Measurements from ENCODE around the gene BDKRB2.

The BDKRB2 gene

DNA sequence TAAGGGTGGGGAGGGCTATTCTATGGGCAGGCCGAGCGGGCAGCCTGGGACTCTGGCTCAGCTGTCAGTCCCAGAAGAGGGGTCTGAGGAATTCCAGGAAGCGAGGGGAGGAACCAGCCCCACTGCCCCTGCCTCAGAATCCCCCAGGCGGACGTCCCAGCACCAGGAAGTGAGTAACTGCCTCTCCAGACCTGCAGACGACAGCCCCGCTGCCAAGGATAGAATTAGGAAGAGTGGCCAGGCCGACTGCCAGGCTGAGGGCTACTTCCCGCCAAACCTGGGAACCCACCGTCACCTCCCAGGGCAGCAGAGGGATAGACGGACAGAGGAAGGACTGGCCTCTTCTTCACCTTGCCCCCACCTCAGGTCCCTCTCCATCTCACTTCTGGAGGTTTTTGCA lies 6.7 kb upstream of the BDKRB2 start:
- DNase-seq (ENCODE audit: low spot score) = no peak

DNA sequence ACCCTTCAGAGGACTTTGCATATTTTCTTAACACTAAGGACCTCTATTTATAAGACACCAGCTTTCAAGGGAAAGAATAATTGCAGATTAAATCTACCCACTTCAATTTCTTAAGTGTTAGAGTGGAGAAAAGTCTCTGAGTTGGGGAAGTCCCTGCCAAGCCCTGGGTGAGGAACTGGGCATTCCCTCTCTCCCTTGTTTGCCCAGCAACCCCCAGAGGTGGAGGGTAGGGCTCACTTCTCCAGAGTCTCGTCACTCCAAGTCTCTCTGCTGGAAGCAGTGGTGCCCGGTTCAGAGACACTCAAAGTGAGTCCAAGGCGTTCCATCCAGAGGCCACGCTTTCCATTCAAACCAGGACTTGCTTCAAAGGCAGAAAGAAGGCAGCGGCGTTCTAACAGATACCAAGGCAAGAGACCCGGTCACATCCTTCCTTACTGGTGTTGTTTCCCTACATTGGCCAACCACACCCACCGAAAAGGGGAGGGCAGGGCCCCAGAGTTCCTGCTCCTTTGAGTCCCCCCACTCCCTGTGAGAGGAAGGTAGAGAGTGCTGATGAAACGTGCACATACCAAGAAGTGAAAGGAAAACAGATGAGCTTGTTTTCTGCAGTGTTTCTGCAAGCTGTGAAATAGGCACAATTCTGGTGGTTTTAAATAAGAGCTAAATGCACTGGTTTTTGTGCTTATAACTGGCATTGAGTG lies 6.1 kb upstream of the BDKRB2 start:
- DNase-seq (ENCODE audit: low spot score) = no peak

DNA sequence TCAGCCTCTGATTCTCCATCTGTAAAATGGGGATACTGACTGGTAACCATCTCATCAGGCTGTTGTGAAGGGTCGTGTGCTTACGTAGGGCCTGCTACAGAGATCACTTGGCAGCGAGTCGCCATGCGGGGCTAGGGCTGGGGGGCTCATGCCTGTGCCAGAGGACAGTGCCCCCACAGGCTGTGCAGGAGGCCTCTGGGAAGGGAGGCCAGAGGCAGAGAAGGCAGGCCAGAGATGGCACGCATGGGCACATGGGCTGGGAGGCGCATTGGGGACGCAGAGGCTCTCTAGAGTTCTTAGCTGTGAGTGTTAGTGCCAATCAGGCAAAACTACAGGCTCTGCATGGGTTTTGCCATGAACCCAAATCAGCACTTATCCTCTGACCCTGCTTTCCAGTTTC lies 3.5 kb upstream of the BDKRB2 start:
- no peak for DNase-seq (ENCODE audit: low spot score)

DNA sequence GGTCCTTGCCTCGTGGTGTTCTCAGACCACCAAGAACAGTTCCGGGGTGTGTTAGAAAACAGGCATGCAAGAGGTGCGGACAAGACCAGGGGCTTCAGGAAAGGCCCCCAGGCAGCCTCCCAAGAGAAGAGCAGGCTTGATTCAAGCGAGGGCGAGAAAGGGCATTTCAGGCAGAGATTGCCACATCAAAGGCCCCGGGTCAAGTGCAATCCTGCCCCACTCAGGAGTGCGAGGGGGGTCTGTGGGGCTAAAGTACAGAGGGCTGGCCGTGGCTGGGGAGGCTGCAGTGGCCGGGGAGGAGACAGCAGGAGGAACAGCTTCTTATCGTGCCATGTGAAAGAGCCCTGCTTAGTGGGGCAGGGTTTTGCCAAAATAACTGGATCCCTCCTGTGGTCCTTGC lies 2.7 kb upstream of the BDKRB2 start:
- DNase-seq (ENCODE audit: low spot score) = no peak

DNA sequence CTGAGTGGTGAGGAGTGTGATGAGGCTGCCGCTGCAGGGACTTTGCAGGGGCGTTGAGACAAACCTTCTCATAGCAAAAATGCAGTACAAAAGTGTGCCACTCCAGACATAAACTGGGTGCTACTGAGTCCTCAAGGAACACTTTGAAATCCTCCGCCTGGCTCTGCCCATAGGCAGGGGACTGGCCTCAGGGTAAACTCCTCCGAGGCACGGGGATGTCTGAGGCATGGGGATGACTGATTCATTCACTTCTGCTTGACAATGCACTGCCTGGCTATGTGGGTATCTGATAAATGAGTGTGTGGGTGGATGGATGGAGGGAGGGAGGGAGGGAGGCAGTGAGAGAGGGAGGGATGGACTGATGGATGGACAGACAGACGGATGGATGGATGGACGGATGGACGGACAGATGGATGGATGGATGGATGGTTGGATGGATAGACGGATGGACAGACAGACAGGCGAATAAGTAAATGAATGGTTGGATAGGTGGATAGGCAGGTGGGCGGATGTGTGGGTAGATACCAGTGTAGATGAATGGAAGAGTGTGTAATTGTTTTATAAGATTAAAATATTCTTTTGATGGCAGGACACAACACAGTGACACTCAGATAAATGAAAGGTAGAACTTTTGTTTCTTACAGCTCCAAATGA lies 2.1 kb upstream of the BDKRB2 start:
- DNase-seq (ENCODE audit: low spot score) = no peak

DNA sequence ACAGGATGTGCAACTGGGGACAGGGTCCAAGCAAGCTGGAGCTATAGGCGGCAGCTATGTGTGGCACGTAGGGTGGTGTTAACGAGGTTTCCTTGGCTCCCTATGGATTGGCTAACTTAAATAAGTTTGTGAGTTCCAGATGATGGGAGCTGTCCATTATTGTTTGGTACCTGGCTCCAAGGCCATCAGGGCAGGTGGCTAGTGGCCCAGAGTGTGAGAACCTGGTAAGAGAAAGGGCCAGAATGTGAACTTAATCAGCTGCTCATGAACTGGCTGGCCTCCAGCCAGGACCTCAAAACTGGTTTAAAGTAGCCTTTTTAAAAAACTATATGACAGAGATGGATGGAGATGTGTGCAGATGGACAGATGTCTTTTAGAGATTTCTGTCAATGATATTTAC lies 1.5 kb upstream of the BDKRB2 start:
- DNase-seq (ENCODE audit: low spot score) = no peak

DNA sequence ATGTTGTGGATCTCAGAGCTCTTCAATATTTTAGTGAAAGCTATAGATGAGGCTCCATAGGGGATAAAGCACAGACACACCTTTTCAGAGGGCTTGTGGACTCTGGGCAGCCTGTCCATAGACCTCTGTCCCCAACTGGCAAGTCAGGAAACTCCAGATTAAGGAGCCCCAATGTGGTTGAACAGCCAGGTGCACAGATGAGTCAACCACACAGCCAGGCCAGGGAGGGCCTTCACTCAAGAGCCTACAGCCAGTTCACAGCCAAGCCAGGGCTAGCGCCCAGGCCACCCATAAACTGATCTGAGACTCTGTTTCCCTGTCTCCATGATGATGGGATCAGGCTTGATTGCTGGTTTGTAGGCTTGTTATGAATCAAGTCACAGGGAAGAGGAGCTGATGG lies 1.0 kb upstream of the BDKRB2 start:
- DNase-seq (ENCODE audit: low spot score) = no peak

DNA sequence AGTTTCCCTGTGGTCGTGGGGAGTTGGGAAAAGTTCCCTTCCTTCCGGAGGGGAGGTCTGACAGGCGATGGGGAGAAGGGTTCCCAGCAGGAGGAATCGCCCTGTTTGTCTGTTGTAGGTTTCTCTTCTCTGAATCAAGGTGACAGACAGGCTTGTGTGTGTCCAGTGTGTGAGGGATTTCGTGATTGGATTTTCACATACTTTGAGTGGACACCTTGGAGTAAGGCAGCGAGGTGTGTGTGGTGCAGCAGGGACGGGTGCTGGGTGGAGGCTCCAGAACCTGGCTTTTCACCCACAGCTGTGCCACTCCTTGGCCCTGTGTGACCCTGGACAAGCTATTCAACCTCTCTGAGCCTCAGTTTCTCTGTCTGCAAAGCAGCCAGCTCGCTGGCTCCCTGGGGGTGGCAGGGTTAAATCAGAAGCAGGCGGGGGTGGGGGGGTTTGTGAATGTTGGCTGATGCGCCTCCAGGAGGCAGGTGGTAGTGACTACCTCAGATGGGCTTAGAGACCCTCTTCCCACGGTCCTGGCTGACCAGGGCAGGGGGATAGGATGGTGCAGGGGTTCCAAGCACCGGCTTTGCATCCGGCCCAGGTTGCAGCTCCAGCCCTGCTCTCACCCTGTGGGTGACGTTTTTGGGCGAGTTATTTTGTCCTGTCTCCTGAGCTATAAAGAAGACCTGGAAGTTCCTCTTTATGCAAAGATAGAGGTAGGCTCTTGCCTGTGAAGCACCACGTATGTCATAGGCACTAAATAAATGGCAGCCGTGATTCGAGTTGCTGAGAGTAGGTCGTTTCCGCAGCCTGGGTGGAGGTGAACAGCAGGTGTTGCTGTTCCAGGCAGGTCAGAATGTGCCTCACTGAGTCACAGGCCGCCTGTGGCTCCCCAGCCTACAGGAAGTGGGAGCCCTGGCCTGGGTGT lies 679 bp downstream of the BDKRB2 start:
- DNase-seq (ENCODE audit: low spot score) = no peak

DNA sequence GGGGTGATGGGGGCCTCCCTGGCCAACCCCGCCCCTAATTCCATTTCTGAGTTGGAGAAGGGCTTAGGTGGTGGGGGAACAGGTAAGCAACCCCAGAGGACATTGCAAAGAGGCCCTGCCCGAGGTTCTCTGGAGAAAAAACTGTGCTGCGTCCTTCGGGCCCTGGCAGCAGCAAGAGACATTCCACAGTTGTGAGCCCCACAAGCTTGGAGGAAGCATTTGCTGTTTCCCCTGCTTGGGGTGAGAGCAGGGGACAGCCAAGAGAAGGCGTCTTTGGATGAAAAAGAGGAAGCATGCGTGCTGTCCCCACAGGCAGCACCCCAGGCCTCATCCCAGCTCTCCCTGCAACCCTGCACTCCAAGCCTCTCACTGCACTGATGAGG lies 1.3 kb downstream of the BDKRB2 start:
- no peak for DNase-seq (ENCODE audit: low spot score)

DNA sequence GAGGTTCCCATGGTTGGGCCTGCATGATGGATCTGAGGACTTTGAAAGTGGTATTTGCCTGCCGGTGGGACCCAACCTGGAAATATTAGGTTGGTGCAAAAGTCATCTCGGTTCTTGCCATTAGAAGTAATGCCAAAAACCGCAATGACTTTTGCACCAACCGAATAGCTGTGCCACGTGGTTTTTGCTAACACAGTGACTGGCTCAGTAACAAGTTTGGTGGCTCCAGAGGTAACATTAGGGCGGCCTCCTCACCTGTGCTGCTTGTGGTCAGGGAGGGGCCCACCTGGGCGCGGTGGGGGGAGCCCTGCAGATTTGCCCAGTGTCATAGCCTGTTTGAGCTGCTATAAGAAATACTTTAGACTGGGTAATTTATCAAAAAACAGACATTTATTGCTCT lies 1.8 kb downstream of the BDKRB2 start:
- no peak for DNase-seq (ENCODE audit: low spot score)

DNA sequence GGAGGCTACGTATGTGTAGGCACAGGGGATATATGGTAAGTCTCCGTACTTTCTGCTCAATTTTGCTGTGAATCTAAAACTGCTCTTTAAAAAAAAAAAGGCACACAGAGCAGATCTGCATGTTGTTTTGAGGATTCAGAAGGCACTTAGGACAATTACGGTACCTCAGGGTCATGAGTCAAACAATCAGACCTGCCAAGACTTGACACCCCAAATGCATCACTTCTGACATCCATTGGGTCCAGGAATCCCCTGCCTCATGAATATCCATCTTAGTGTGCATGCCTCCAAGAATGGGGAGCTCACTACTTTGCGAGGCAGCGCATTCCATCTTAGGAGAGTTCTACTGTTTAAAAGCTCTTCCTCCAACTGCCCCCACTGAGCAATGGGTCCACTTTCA lies 3.0 kb downstream of the BDKRB2 start:
- no peak for DNase-seq (ENCODE audit: low spot score)

DNA sequence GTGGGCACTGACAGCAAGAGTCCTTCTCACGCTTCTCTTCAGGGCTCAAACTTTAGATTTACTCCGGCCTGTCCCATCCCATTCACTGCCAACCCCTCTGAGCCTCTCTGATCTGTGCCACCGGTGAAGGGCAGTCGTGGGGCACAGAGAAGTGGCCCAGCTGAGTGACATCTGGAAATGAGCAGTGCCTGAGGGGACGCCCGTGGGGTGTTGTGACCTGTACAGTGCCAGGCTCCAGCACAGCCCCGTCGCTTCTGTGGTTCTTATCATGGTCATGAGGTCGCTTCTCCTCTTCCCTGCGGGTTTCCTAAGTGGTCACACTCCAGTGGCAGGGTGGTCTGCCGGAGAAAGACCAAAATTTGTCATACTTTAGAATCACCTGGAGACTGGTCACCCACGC lies 4.1 kb downstream of the BDKRB2 start:
- no peak for DNase-seq (ENCODE audit: low spot score)

DNA sequence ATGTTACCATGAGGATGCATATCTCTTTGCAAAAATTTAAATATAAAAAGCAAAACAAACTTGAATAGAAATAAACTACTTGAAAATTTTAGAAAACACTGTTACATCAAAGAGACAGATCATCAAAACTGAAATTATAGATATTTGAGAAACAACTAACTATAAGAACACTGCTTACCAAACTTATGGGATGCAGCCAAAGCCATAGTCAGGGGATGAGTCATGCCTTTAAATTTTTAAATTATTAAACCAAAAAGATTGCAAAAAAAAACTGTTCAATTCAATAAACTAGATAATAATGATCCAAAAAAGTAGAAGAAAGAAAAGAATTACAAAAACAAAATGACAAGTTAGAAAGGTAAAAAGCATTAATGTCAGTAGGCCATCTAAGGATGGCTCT lies 7.5 kb downstream of the BDKRB2 start:
- no peak for DNase-seq (ENCODE audit: low spot score)

DNA sequence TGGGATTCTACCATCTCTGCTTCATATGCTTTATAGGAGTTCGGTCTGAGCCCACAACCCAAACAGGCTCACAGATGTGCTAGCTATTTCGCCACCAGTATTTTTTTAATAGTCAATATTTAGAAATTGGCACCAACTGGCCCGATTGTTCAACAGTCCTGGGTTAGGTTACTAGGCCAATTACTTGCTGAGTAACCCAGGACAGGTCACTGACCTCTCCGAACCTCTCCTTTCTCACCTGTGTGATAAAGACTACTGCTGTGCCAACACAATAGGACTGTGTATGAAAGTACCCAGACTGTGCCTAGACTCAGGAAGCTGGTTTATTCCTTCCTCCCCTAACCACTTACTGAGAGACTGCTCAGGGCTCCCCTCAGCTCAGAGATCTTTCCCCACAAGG lies 8.3 kb downstream of the BDKRB2 start:
- no peak for DNase-seq (ENCODE audit: low spot score)

DNA sequence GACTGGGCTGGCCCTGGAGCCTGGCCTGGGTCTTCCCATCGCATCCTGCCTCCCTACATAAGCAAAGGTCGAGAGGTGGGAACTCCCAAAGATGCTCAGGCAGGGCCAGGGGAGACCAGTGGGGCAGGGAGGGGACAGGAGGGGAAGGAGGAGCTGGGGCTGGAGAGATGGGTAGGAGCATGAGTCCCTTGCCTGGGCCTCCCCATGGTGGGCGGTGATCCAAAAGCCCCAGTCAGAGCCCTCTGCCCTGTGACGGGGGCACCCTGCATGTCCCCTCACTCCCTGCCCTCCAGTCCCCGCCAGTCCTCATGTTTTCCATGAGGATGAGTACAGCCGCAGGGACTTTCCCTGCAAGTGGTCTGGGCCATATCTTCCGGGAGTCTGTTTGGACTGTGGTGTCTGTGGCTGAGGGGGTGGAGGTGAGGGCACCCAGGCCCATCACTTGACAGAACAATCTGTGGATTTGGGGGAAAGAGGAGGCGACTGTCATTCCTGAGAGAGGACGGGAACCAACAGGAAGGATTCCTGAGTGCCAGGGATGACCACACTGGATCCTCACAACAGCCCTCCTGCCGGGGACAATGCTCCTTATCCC lies 9.3 kb downstream of the BDKRB2 start:
- no peak for DNase-seq (ENCODE audit: low spot score)

DNA sequence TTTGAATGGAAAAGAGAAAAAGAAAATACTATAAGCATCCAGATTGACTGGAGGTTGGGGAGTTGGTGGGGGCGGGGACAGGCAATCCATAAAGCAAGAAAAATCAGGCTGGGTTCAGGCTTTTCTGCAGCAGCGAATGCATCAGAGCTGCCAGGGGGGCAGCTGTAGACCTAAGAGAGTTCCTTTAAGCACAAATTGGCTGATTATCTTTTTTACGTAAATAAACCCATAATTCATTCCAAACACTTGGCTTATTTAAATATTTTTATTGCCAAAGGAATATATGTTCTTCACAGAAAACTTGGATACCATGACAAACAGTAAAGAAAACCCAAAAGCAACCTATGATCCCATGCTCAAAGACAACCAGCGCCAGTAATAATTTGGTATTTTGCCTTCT lies 10.2 kb downstream of the BDKRB2 start:
- no peak for DNase-seq (ENCODE audit: low spot score)

DNA sequence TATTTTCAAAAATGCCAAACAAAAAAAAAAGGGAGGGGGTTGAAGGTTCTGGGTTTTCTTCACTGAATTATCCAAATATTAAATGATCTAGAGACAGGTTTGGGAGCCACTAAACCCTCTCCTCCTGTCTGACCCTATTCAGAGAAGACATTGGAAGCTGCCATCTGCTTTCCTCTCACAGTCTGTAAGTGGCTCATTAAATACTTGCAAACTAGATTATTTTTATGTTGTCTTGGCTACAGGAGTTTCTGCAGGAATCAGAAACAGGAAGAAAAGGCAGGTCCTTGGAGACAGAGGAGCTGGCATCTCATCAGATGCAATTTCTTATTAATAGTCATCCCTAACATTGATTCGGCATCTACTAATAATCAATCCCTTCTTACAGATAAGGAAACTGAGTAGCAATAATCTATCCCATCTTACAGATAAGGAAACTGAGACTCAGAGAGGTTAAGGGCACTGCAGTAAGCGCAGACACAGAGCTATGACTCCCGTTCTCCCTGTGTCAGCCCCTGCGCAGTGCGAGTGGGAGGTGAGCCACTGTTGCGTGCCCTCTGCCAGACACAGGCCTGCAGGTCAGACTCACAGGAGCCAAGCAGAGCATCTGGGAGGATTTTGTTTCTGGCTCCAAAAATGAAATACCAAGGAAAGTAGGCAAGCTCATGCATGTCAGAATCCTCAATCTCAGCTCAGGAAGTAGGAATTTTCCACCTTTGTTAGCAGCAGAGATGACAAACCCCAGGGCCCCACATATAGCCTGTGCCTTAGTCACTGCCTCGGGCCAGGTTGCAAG lies 11.0 kb downstream of the BDKRB2 start:
- peak; percentile 40 for DNase-seq (ENCODE audit: low spot score)

DNA sequence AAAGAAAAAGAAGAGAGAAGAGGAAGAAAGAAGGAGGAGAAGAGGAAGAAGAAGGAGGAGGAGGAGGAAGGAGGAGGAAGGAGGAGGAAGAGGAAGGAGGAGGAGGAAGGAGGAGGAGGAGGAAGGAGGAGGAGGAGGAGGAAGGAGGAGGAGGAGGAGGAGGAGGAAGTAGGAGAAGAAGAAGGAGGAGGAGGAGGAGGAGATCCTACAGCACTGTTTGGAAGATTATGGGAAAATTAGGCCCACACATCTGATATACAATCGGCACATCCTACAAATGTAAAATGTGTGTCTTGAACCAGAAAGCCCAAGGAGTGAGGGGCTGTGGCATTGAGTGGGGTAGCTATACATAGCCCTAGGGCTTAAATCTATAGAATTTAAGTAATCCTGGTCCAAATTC lies 12.0 kb downstream of the BDKRB2 start:
- DNase-seq (ENCODE audit: low spot score) = no peak

DNA sequence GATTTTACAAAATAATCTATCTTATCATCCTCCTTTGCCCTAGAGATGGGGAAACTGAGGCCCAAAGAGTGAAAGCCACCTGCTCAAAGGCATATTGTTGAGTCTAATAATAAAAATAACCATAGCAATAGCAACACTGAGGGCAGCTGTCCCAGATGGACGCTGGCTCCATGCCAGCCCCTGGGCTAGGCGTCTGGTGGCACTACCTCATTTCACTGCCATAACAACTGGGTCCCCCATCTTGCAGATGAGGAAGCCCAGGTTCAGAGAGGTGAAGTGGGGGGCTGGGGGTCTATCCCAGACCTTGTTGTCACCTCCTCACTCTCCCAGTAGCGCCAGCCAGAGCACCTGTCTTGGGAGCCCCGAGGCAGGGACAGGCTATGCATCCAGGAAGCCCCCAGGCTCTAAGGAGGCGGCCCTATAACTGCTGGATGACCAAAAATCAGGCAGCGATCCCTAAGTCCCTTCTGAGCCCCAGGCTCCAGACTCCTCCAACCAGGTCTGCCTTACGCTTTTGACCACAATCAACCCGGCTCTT lies 12.8 kb downstream of the BDKRB2 start:
- no peak for DNase-seq (ENCODE audit: low spot score)

DNA sequence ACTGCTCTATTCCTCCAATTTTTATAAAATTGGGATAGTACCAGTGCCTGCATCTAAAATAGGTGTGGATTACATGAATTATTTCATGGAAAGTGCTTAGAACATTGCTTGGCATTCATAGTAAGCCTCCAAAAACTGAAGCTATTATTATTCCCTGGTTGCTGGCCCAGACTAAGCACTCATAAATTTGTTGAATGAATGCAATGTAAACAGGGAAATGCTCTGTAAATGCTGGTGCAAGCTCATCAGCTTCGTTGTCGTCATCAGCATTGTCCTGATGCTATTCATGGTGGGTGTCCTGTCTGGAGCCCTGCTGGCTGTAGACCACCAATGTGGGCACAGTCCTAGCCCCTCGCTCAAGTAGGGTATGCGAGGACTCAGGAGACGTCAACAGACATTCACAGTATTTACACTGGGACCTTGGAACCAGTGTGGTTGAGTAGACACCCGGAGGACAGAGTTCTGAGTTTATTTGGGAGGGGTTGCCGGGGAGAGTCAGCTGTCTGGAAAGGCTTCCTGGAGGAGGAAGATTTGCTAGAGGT lies 16.5 kb downstream of the BDKRB2 start:
- no peak for DNase-seq (ENCODE audit: low spot score)

DNA sequence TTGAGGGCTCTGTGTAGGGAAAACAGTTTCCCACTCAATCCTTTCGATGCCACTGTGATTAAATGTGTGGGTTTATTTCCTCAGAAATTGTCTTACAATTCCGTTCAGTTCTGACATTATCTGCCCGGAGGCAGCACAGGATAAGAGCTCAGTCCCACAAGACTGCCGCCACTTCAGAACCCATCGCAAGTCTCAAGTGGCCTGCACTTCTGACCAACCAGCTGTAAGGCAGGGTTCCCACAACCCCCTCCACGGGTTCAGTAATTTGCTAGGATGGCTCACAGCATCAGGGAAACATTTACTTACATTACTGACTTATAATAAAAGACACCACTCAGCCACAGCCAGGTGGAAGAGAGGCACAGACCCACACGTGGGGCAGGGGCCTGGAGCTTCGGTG lies 17.2 kb downstream of the BDKRB2 start:
- DNase-seq (ENCODE audit: low spot score) = no peak

All from SK-N-DZ (cell line).